ENCODE data around the gene GALNTL6.

Gene GALNTL6

DNA sequence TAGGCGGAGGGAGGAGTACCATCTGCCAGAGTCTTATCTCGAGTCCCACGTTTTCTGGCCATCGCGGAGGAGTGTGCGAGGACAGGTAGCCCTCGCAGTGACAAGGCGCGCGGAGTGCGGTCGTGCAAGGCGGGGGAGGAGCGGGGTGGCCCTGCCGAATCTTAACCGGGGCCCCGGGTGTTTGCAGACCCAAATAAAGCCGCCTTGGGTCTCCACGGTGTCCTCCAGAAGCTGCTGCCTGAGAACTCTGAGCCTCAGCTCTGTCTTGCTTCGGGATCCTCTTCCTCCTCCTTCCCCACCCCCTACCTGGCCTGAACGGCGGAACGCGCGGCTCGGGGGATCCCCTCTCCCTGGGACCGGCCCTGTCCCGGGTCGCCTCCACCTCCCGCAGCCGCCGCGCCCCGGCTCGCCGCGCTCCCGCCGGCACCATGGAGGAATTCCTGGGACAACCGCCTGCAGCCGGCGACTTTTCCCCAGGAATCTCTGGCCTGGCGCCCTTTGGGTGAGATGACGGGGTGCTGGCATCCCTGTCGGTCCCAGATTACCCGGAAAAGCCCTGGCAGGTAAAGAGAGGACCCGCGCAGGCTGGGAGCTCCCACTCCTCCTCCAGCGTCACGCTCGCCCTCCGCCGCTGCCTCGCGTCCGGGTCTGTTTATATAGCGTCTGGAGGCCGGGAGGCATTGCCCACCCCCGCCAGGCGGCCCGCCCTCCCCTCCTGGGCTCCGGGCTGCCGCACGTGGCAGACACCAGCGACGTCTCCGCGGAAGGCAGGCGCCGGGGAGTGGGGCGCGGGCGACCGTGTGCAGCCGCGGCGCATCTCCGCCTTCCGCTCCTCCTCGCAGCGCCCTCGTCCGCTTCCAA lies at the start of gene GALNTL6:
TSS of gene GALNTL6 (plus strand) at position 740 of the 861 bp plus-strand sequence.
- DNase-seq (ENCODE audit: low spot score) (no peak), FAIRE-seq (no peak)

DNA sequence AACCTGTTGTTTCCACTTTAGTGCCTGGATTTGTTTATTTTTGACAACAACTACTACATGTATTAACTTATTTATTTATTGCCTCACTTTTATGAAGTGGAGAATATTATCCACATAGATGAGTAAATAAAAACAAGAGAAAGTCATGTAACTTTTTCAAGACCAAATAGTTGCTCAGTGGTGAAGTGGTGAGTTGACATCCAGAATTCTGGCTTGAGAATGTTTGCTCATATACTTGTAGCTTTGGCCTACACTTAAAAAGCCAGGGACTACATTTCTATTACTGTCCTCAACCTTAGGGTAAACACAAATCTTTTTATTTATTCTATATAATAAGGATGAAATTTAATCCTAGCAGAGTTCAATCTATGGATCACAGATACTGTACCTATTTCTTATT lies 47.7 kb upstream of the GALNTL6 start:
- FAIRE-seq (no peak), DNase-seq (ENCODE audit: low spot score) (no peak)

DNA sequence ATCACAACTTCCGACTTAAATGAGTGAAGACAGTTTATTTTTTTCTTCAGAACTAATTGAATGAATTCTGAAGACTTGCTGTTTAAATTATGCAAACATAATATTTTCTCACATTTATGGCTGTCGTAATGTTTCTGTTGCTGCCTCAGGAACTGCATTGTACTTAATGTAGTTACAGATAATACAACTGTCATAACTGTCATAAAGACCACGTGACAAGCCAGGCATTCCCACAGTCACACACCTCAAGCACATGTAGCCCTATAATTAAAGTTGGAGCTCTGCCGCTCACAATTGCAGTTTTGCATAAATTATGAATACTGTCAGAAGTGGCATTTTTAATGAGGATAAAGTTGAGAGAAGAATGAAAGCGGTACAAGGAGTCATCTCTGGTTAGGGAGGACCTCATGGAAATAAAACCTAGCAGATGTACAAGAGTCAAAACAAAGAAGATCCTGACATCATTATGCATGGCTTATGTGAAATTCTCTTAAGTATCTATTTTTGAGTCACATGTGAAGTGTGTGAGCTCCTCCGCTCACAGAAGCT lies 38.5 kb upstream of the GALNTL6 start:
- FAIRE-seq = no peak
- no peak for DNase-seq (ENCODE audit: low spot score)

DNA sequence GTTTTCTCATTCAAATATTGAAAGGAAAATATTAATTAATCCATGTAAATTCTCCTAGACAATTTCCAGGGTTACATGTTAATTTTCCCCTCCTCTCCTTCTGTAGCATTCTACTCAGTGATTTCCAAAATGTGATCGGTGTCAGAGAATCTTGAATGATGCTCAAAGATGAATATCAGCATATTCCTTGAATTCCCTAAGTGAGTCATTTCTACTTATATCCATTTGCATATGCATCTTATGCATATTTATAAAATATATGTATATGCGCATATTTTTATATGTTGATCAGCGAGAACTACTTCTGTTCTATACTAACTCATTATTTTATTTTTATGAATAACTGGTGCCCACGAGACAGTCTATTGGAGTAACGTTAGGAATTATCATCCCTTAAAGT lies 33.9 kb upstream of the GALNTL6 start:
- FAIRE-seq (no peak), DNase-seq (ENCODE audit: low spot score) (no peak)

DNA sequence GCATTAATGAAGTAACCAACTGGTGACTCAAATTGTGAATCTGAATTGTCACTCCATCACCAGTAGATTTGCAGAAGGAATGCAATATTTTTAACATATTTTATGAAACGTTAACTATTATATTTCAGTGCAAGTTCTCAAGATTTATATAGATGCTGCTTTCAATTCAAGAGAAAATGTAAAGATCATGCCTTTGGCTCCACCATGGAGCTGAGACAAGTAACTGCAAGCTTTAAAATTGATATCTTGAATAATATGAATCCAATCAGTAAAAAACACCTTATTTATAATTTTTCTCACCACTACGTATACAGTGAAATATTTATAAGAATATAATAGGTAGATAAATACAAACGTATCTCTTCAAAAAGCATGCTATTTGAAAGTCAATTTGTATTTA lies 27.8 kb upstream of the GALNTL6 start:
- FAIRE-seq = no peak
- no peak for DNase-seq (ENCODE audit: low spot score)

DNA sequence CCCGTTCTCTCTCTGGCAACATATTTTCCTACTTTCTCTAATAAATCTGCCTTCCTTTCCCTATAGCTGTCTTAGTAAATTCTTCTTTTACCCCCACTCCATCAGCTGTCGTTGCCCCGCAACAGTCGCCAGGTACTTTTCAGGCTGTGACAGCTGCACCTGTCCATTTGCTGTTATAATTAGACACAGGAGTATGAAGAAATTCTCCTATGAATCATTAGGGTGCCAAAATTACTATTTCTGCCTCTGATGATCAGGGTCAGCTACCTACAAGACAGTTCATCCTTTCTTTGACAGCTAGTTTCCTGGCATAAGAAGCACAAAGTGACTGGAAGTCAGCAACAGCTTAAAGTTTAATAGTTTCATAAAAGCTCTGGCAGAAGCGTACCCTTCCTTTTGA lies 19.5 kb upstream of the GALNTL6 start:
- DNase-seq (ENCODE audit: low spot score) = no peak
- no peak for FAIRE-seq

DNA sequence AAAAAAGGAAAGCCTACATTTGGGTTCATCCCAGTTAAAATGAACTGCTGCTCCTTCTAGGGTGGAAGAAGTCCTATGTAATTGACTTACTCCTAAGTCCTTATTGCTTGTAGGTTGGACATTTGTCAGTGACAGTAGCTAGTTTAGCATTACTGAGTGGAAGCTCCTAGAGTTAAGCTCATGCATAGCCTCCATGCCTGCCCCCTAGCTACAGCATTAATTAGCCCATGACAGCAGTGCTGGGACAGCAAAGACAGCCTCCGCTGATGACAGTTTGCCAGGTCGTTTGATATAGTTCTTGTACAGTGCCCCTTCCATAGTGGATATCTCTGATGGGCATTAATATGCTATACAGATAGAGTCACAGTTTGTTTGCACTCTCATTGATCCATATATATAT lies 18.7 kb upstream of the GALNTL6 start:
- no peak for FAIRE-seq
- DNase-seq (ENCODE audit: low spot score) = no peak

DNA sequence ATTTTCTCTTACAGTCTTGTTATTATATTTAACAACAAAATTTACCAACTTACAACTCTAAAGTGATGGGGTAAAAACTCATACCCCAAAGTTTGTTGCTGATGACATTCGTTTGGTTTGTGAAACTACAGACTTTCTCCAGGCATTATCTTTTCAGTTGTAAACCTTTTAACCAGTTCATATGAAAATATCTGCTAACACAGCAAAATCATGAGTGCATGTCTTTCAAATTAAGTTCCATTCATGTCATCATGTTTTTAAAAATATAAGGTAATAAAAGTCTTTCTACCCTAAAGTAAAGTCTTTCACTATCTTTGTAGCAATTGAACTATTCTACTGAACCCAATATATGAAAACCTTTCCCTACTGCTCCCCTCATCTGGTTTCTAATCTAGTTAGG lies 3.4 kb upstream of the GALNTL6 start:
- FAIRE-seq (no peak), DNase-seq (ENCODE audit: low spot score) (no peak)

DNA sequence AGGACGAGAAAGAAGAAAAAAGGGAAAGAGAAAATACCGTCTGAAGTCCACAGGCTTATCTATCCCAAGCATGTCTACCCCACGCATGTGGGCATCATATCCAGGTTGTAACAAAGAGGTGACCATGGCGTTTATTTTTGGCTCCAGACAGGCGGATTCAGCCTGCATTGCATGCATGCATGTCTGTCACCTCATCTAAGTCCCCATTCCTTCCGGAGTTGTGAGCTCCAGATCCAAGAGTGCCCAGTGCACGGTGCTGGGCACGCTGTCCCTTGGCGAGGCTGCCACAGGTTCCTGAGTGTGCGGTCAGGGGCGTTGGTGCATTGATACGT lies 905 bp upstream of the GALNTL6 start:
- no peak for DNase-seq (ENCODE audit: low spot score)
- no peak for FAIRE-seq

DNA sequence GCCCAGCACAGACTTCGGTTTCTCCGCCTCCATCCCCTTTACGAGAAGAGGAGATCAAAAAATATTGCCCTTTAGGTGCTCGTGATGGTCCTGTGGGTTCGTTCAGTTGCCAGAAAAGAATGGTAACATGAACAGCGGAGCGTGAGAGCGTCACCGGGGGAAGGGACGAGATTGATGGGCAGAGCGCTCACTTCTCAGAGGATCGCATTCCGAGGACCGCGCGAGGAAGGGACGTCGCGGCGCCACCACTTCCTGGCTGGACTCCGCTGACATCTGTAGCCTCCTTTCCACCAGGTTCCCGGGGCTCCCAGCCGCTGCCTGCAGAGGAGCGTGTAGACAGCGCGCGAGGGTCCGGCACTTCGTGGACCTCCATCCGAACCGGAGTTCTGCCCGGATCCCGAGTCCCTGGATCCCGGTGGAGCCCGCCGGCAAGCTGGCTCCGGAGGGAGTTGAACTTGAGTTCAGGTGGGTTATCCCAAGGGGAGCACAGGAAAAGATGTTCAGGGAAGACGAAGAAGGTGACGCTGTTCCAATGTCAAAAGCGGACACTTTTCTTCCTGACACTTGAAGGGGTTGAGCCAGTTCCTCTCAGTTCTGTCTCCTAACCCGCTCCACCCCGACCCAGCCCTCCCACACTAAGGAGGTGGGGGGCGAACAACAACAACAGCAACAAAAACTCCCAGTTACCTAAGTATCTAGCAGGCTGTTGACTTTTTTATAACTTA lies 484 bp downstream of the GALNTL6 start:
- DNase-seq (ENCODE audit: low spot score) (no peak), FAIRE-seq (no peak)

DNA sequence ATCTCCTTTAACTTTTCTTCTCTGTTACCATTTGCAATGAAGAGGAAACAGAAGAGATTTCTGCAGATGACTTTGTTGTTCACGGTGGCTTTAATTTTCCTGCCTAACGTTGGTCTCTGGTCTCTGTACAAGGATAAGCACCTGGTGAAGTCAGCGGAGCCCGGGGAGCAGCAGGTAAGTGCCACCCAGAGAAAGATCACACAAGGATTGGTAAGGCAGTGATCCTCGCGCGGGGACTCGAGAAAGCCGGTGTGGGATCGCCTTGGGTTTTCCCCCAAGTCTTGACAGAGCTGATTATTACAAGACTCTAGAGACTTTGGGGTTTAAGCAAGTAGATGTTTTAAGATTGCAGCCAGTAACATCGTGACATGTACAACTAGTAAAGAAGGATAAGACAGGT lies 1.3 kb downstream of the GALNTL6 start:
- no peak for DNase-seq (ENCODE audit: low spot score)
- FAIRE-seq = no peak

DNA sequence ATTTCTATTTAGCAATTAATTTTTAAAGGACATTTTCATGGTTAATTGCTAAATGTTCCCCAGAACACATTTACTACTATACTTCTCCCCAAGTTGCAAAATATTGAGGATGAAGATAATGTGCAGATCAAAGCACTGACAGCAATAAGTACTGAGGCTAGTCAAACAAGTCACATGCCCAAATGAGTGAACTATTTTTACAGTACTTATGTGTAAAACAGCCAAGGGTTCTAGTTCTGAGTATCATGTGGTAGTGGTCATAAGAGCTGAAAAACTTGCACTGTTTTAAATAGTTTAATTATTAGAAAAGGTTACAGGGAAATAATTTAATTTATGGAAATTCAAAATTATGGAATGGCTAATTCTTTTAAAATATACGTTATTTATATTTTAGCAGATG lies 3.8 kb downstream of the GALNTL6 start:
- DNase-seq (ENCODE audit: low spot score) = no peak
- FAIRE-seq = no peak

DNA sequence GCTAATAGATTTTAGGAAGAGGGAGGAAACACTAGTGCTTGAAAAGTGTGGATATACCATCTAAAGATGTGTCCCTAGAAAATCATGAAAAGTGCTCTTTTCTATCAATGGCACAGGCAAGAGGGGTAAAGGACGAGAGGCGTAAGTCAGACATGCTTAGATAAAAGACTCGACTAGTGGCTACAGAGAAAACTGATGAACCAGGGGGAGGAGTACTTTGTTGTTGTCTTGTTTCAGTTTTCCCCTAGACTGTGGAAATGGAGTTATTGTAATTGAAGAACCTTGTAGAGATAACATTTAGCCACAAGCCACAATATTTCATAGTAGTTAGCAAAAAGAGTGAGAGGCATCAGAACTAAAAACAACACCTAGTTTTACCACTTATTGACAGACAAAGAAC lies 21.4 kb downstream of the GALNTL6 start:
- no peak for DNase-seq (ENCODE audit: low spot score)
- no peak for FAIRE-seq

DNA sequence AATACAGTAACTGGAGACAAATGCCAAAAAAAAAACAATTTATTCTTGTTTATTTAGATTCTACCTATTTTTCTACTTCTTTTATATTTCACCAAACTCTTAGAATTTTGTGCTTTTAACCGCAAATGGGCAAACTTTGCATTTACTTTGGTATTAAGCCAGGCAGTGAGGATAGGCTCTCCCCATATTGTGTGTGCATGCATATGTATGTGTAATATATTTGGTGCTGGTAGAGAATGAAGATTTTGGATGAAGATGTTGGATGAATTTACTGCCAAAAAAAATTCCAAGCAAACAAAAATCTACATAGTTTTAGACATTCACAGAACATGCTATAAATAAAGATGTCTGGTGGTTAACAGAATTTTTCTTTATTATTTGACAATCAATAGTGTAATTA lies 30.3 kb downstream of the GALNTL6 start:
- no peak for FAIRE-seq
- no peak for DNase-seq (ENCODE audit: low spot score)

DNA sequence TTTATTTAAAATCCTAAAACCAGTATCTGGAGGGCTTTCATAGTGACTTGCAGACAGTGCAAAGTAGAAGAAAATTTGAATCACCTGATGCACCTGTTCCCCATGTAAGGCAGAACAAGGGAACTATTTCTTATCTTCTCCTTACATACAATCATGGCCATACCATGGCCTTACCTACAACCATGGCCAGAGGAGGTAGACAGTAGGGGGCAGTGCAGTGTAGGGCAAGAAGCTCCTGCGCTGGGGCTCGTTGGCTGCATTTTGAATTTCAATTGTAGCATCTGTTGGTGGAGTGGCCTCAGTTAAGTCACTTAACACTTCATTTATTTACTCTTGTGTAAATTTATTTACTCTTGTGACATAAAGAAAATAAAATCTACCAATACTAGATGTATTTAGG lies 33.0 kb downstream of the GALNTL6 start:
- FAIRE-seq (no peak), DNase-seq (ENCODE audit: low spot score) (no peak)

DNA sequence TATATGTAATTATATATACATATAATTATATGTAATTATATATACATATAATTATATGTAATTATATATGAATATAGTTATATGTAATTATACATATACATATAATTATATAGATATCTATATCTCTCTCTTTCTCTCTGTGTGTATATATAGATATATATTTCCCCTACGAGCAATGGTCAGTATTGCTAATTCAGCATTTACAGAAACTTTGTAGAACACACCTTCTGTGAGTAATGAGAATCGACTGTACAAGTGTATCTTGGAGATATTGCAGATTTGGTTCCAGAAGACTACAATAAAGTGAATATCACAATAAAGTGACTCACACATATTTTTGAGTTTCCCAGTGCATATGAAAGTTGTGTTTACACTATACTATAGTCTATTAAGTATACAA lies 33.7 kb downstream of the GALNTL6 start:
- DNase-seq (ENCODE audit: low spot score) = no peak
- no peak for FAIRE-seq

DNA sequence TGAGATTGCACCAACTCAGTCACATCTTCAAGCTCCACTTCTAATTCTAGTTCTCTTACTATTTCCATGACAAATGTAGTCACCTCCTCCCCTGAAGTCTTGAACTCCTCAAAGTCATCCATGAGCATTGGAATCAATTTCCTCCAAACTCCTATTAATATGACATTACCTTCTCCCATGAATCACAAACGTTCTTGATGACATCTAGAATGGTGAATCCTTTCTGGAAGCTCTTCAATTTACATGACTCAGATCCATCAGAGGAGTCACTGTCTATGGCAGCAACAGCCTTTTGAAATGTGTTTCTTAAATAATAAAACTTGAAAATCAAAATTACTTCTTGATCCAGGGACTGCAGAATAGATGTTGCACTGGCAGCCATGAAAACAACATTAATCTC lies 34.5 kb downstream of the GALNTL6 start:
- FAIRE-seq (no peak), DNase-seq (ENCODE audit: low spot score) (no peak)

DNA sequence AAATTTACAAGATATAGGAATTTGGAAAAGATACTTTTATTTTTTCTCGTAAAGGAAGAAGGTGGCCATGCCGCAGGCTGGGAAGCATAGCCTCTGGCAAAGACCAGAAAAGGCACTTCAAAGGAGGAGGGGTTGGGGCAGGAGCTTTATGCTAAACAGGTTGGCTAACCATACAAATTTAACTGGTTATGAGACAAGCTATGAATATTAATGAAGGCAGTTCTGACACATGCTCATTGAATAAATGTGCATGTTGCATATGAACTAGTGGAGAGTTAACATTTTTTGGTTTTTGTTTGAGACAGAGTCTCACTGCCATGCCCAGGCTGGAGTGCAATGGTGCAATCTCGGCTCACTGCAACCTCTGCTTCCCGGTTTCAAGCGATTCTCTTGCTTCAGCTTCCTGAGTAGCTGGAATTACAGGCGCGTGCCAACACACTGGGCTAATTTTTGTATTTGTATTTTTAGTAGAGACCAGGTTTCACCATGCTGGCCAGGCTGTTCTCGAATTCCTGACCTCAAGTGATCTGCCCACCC lies 36.5 kb downstream of the GALNTL6 start:
- no peak for DNase-seq (ENCODE audit: low spot score)
- FAIRE-seq = no peak

DNA sequence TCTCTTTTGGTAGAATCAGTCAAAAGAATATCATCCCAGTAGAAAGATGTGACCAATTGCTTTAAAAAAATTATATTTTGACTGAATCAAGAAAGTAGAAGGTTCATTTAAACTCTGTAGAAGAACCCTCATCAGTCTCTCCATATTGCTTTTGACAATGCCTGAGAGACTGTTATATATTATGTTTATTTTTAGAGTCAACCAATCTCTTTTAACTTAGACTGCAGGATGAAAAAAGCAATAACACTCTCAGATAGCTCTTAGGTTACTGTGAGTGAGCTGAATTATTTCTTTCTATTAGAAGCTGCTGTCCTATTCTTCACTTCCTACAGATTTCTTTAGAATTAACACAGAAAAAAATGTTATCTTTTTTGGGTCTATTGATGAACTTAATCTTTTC lies 38.1 kb downstream of the GALNTL6 start:
- DNase-seq (ENCODE audit: low spot score) = no peak
- no peak for FAIRE-seq

DNA sequence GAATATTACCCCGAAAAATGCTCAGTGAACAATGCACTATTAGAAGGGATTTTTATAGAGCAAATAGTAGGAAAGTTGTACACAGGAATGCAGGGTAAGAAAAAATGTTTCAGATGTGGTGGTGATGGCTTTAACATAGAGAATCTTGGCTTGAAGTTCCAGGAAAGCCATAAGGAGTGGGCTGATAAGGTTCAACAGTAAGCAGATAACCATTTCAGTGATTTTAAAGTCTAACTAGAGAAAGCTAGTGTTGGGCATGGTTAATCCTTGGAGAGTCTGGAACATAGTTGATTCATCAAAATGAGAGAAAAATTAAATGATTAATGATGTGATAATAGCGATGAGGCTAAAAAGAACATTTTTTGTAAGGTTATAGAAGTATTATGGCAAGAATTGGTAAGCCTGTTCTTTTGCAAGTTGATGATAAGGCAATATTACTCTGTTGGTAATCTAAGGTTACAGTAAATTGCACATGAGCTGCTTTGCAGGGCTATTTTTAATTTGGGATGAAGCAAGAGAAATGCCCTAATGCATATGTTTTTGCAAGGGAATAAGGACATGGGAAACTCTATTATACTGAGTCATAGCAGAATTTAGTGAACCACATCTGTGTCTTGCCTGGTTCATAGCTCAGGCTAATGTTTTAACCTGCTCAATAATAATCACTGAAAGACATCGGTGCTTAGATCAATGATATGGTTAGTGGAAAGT lies 44.3 kb downstream of the GALNTL6 start:
- DNase-seq (ENCODE audit: low spot score) = no peak
- FAIRE-seq = no peak

DNA sequence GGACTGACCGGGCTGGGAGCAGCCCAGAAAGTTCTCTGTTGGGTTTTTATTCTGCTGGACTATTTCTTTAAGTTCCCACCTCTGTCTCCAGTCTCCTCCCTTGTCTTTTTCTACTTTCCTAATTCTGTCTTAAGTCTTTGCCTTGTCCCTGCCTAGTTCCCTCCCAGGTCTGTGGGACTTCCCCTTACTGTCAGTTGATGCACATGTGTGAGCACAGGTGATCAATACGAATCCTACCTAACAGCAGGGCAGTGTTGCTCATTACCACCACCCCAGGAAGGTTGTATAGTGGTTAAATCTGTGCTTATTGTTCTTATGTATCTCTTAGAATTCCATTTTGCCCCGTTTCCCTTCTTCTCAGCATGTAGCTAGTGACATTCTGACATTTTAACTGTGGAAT lies 62.1 kb downstream of the GALNTL6 start:
- DNase-seq (ENCODE audit: low spot score) (no peak), FAIRE-seq (no peak)

DNA sequence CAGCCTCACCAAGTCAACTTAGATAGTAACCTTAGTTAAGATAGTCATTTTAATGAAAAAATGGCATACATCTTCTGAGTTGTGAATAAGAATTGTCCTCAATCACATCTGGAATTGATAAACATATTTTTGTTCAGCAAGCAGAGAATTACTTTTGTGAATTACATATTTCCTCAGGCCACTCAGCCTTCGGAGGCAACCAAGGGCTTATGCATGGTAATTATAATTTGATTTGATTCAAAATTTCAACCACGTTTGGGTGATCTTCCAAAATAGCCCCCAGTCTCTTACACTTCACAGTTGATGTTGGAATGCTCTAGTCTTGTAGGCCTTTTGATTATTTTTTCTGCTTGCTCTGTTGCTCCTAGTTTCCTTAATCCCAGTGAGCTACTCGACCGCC lies 63.4 kb downstream of the GALNTL6 start:
- FAIRE-seq (no peak), DNase-seq (ENCODE audit: low spot score) (no peak)

Measured in RCC 7860 (cell line).